Endothelial cell (in vitro differentiated cells): Measurements from ENCODE around the gene CCDC77. TPM values are rescaled to one million over a fixed set of nuclear protein-coding genes. Genes with fewer than 3 reads are reported as not detected.

Source experiments
- DNase-seq: peaks from one replicate; pipeline ENCODE4 v3.0.0; 2021; ENCODE audit warnings: low spot score
- H3K27ac Mint-ChIP-seq: one replicate; pipeline ENCODE4 v1.8.0; 2021; ENCODE audit warnings: mixed read lengths, inconsistent platforms; ENCODE audit not compliant: unreplicated experiment
- H3K27me3 Mint-ChIP-seq: one replicate; pipeline ENCODE4 v1.8.0; 2021; ENCODE audit warnings: mild to moderate bottlenecking, moderate library complexity, mixed read lengths, inconsistent platforms; ENCODE audit not compliant: unreplicated experiment
- H3K36me3 Mint-ChIP-seq: one replicate; pipeline ENCODE4 v1.8.0; 2021; ENCODE audit warnings: mild to moderate bottlenecking, low read depth, mixed read lengths, inconsistent platforms; ENCODE audit not compliant: unreplicated experiment
- H3K4me1 Mint-ChIP-seq: one replicate; pipeline ENCODE4 v1.8.0; 2021; ENCODE audit warnings: mild to moderate bottlenecking, mixed read lengths, inconsistent platforms; ENCODE audit not compliant: unreplicated experiment
- H3K4me3 Mint-ChIP-seq: one replicate; pipeline ENCODE4 v1.8.0; 2021; ENCODE audit warnings: mild to moderate bottlenecking, mixed read lengths, inconsistent platforms; ENCODE audit not compliant: unreplicated experiment
- H3K9me3 Mint-ChIP-seq: one replicate; pipeline ENCODE4 v1.8.0; 2021; ENCODE audit warnings: mixed read lengths, inconsistent platforms; ENCODE audit not compliant: unreplicated experiment
- CTCF ChIP-seq: fragments of 200-600 bp; sonication (generic); IDR thresholded peaks from one replicate; pipeline ENCODE4 v1.5.0; 2021; ENCODE audit warnings: antibody characterized with exemption; ENCODE audit not compliant: unreplicated experiment
- total RNA-seq: library from RNA; stranded (reverse); fragmentation: NEBNext Ultra II Directional; extraction: Animal tissue kit (Norgen Biotek cat#: 25700); gene quantifications from one replicate; pipeline ENCODE4 v1.2.1, GENCODE V29; 2021; ENCODE audit not compliant: unreplicated experiment

The CCDC77 gene
- total RNA-seq, 1 donor from 2014 or later: 13.3 TPM

GRCh38 chr12:450438-450837 is 49.0 kb downstream of the CCDC77 start:
- Mint-ChIP-seq H3K4me3 (no peak overlapping the region), H3K9me3 (no peaks in the 10 kb centered on the region), H3K36me3 (no peaks in the 10 kb centered on the region), H3K4me1 (no peaks in the 10 kb centered on the region), H3K27ac (no peak overlapping the region), H3K27me3 (no peaks in the 10 kb centered on the region)
- DNase-seq: no peak
- TF ChIP-seq CTCF: no peak

GRCh38 chr12:452667-453210 is 51.3 kb downstream of the CCDC77 start:
- Mint-ChIP-seq H3K4me3 (no peak overlapping the region), H3K27ac (no peak overlapping the region), H3K36me3 (no peaks in the 10 kb centered on the region), H3K4me1 (no peaks in the 10 kb centered on the region), H3K9me3 (no peaks in the 10 kb centered on the region), H3K27me3 (no peaks in the 10 kb centered on the region)
- no peak for TF ChIP-seq CTCF
- no peak for DNase-seq

GRCh38 chr12:454833-455232 is 53.4 kb downstream of the CCDC77 start:
- Mint-ChIP-seq H3K27ac (no peak overlapping the region), H3K36me3 (no peaks in the 10 kb centered on the region), H3K4me1 (peaks cover 3% of the 10 kb centered on the region), H3K9me3 (no peaks in the 10 kb centered on the region), H3K27me3 (peaks cover 13% of the 10 kb centered on the region), H3K4me3 (no peak overlapping the region)
- no peak for DNase-seq
- TF ChIP-seq CTCF: no peak

- Mint-ChIP-seq H3K4me1 (peaks cover 3% of the 10 kb centered on the region), H3K27me3 (peaks cover 14% of the 10 kb centered on the region), H3K27ac (no peak overlapping the region), H3K36me3 (peaks cover under 1% of the 10 kb centered on the region), H3K4me3 (no peak overlapping the region), H3K9me3 (no peaks in the 10 kb centered on the region)
- no peak for DNase-seq
- no peak for TF ChIP-seq CTCF
Measured at GRCh38 chr12:455821-456220, 54.4 kb downstream of the CCDC77 start.

- H3K9me3 Mint-ChIP-seq: no peaks in the 10 kb centered on the region
- no peak overlapping the region for H3K4me3 Mint-ChIP-seq
- H3K27me3 Mint-ChIP-seq: peaks cover 26% of the 10 kb centered on the region
- no peak for DNase-seq
- no peak overlapping the region for H3K27ac Mint-ChIP-seq
- no peak for TF ChIP-seq CTCF
- peaks cover 7% of the 10 kb centered on the region for H3K36me3 Mint-ChIP-seq
- peaks cover 8% of the 10 kb centered on the region for H3K4me1 Mint-ChIP-seq
Measured at GRCh38 chr12:457676-458075, 56.2 kb downstream of the CCDC77 start.
